AG04450 (cell line): Measurements from ENCODE around the gene CHRM2. TPM values are rescaled to one million over a fixed set of nuclear protein-coding genes. Genes with fewer than 3 reads are reported as not detected.

Experiments used
- CTCF ChIA-PET: fragments of 300-600, 350-600 bp; formaldehyde crosslinking; extraction: SDS; loops from one replicate; lab custom pipeline; 2022; ENCODE audit warnings: antibody characterized with exemption, inconsistent platforms; lab: Charles Lee
- POLR2A ChIA-PET: fragments of 350-600 bp; formaldehyde crosslinking; extraction: SDS; loops from one replicate; lab custom pipeline; 2021; ENCODE audit warnings: antibody characterized with exemption, inconsistent platforms; lab: Yijun Ruan, JAX
- DNase-seq: peaks from one replicate; pipeline ENCODE4 v3.0.0-alpha.2; 2011; ENCODE audit warnings: low read depth, low spot score
- H3K27ac ChIP-seq: one replicate; pipeline ENCODE4 v1.5.1; 2012; ENCODE audit warnings: low read depth, low read length, control low read depth
- H3K27me3 ChIP-seq: one replicate; pipeline ENCODE4 v1.6.0; 2012; ENCODE audit warnings: low read length; ENCODE audit not compliant: control insufficient read depth, insufficient read depth
- H3K4me3 ChIP-seq: 2 replicates; pipeline ENCODE4 v1.5.1; 2011; ENCODE audit warnings: mild to moderate bottlenecking, low read depth, low read length, control low read depth
- H3K9me3 ChIP-seq: 2 replicates; pipeline ENCODE4 v1.5.1; 2012; ENCODE audit warnings: low read length; ENCODE audit not compliant: control insufficient read depth, insufficient read depth
- CTCF ChIP-seq: IDR thresholded peaks from 2 replicates; pipeline ENCODE4 v1.5.1; 2011; ENCODE audit warnings: low read depth, low read length, control low read depth, inconsistent platforms
- polyA plus RNA-seq: library from polyadenylated mRNA; depleted of rRNA; stranded (reverse); fragments of >200 nt; gene quantifications from 2 replicates; pipeline ENCODE4 v1.2.3, GENCODE V29; 2011
- small RNA-seq: library from RNA; depleted of rRNA; stranded (forward); fragments of <200 nt; gene quantifications from one replicate; pipeline ENCODE3, GENCODE V24; 2012; ENCODE audit warnings: low read depth; ENCODE audit not compliant: insufficient read length

The CHRM2 gene
- polyA plus RNA-seq, 1 experiment: 85.6 TPM

- ChIA-PET CTCF (no interaction called here), POLR2A (no interaction called here)
- no peak for TF ChIP-seq CTCF
- Histone ChIP-seq H3K27ac (no peak overlapping the region), H3K4me3 (no peak overlapping the region), H3K27me3 (no peaks in the 10 kb centered on the region), H3K9me3 (no peaks in the 10 kb centered on the region)
- no peak for DNase-seq
Observed at GRCh38 chr7:137045573-137045972, 177.1 kb downstream of the CHRM2 start.

GRCh38 chr7:137069249-137069963 lies 201.0 kb downstream of the CHRM2 start:
- Histone ChIP-seq H3K4me3 (no peak overlapping the region), H3K9me3 (no peaks in the 10 kb centered on the region), H3K27me3 (no peaks in the 10 kb centered on the region), H3K27ac (no peak overlapping the region)
- TF ChIP-seq CTCF: no peak
- CTCF ChIA-PET: interaction anchor here (0.8 kb wide), 1 partner anchor 385 kb away, joined by 3 read pairs; no protein-coding TSS in a partner anchor
- POLR2A ChIA-PET: no interaction called here
- no peak for DNase-seq

Small RNAs within 50 kb of the gene (small RNA-seq; reads per million reads assigned to genes)
- gene KRT8P51: not detected
- gene MIR490: not detected
